Cardiac septum (tissue), 1 donor: ENCODE data around the gene DHRS13. TPM values are rescaled to one million over a fixed set of nuclear protein-coding genes. Genes with fewer than 3 reads are reported as not detected.
A peak's percentile ranks its signal among the peaks of the same experiment; 100 is the strongest.

Experiments
- DNase-seq: peaks from one replicate; pipeline ENCODE4 v3.0.0-alpha.2; 2020; ENCODE audit warnings: low spot score
- intact Hi-C: fragments of 100-400 bp; cut with DNase I; formaldehyde crosslinking; loops from one replicate; pipeline ENCODE4 v1.14.0; 2022
- long read RNA-seq: library from polyadenylated mRNA; unstranded; transcript quantifications from one replicate; pipeline ENCODE4 v2.0.0, GENCODE V29; 2021
- total RNA-seq: library from RNA; stranded (reverse); fragmentation: NEBNext Ultra II Directional; extraction: Animal tissue kit (Norgen Biotek cat#: 25700); gene quantifications from one replicate; pipeline ENCODE4 v1.2.1, GENCODE V29; 2021
- donor health status: DM: no; HTN: no; CAD: no.

Gene DHRS13
- total RNA-seq, result 3.0 TPM
- long read RNA-seq, transcript DHRS13-202 (4 exons, 2,037 nt), result major isoform, 7 of 18 reads
- long read RNA-seq, transcript DHRS13-201 (5 exons, 1,921 nt), result minor isoform, 5 of 18 reads
- long read RNA-seq, partial matches to known transcripts, result 2 of 18 reads
- long read RNA-seq, other reads (novel, unspliced or antisense), result 3 of 18 reads

GRCh38 chr17:28902819-28903545 lies at the start of gene DHRS13:
Gene DHRS13, minus strand, starts transcription at chr17:28903079. Its CDS starts 135 bp downstream, at chr17:28902944.
- peak; percentile 96 for DNase-seq
- intact Hi-C loops, result no loop called here

- peak; percentile 97 for DNase-seq
- intact Hi-C loops, result loop anchor here (1.0 to 5.0 kb wide), 4 partner anchors 225 to 615 kb away; partner anchors contain the start of genes IFT20, NUFIP2, RPL23A and TLCD1
These were observed 49.4 kb upstream of the DHRS13 start for GRCh38 chr17:28951991-28952975.

DNA sequence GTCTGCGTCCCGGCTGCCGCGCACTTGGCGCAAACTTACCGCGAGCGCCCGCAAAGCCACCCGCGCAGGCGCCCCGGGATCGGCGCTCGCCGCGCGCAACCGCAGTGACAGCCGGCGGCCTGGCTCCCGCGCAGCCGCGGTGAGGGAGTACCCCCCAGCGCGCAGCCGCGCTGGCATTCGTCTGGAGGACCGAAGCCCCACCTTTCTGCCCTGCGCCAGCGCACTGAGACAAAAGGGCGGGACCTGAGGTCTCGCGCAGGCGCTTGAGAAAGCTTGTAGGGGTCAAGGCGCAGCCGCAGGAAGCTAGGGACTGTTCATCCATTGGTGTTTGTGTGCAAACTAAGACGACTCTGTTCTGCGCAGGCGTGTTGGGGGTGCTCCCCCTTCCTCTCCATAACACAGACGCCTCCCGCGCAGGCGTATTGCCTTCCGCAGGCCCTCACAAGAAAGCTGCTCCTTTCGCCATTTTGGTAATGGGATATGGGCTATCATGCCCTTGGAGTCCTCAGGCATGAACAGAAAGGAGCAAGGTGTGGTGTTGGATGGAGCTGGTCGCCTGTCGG lies 48.6 kb upstream of the DHRS13 start, which contains the start of gene PHF12:
Gene PHF12, minus strand, starts transcription at position 91 of the 563 bp plus-strand sequence. CDS start 558 bp downstream, outside the sequence.
- DNase-seq, result peak; percentile 100
- intact Hi-C loops, result loop anchor here (1.0 to 5.0 kb wide), 3 partner anchors 232 to 614 kb away; partner anchors contain the start of genes IFT20, NUFIP2, RPL23A and TNFAIP1

GRCh38 chr17:28950752-28951427 lies 48.0 kb upstream of the DHRS13 start:
- intact Hi-C loops, result loop anchor here (1.0 to 5.0 kb wide), 3 partner anchors 232 to 614 kb away; partner anchors contain the start of genes IFT20, NUFIP2, RPL23A and TNFAIP1
- DNase-seq, result no peak

GRCh38 chr17:28950017-28950751 lies 47.3 kb upstream of the DHRS13 start:
- peak; percentile 83 for DNase-seq
- intact Hi-C loops, result loop anchor here (5.0 kb wide), 2 partner anchors 342 to 613 kb away; partner anchors contain the start of genes IFT20, NUFIP2 and TNFAIP1

DNA sequence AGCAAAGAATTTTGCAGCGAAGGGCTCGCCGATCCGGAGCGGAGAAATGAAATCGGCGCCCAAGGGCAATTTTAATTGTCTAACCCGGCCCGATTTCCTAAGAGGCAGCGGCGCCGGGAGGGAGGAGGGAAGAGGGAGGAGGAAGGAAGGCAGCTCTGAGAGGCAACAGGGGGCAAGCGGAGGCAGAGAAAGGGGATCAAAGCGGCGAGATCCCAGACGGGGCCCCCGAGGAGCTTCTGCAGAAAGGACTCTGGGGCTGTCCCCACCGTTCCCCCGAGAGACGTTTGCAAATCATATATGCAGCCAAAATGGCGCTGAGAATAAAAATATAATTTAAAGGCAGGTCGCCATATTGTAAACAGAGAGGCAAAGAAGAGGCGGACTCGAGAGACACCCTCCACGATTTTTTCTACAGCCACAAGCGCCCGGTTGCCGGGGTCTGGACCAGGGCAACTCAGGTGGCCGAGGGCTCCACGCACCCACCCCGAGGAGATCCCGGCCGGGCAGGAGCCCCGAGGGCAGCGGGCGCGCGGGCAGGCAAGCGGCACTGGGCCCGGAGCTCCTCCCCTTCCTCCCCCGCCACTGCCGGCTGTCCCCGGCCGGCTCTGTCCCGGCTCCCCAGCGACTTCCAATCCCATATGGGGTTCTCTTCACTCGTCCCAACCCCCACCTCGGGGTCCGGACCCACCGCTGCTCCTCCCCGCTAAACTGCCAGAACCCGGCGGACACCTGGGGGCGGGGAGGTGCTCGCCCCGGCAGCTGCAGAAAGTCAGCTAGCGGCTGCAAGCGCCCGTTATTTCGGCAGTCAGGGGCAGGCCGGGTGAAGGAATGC lies 46.5 kb upstream of the DHRS13 start:
- intact Hi-C loops, result loop anchor here (2.0 to 5.0 kb wide), 3 partner anchors 53 to 612 kb away; partner anchors contain the start of genes FLOT2, IFT20, NUFIP2 and TNFAIP1
- peak; percentile 91 for DNase-seq

GRCh38 chr17:28948873-28949184 lies 46.0 kb upstream of the DHRS13 start:
- intact Hi-C loops, result loop anchor here (2.0 kb wide), 1 partner anchor 52 kb away; the partner anchor contains the start of gene FLOT2
- DNase-seq, result no peak

DNA sequence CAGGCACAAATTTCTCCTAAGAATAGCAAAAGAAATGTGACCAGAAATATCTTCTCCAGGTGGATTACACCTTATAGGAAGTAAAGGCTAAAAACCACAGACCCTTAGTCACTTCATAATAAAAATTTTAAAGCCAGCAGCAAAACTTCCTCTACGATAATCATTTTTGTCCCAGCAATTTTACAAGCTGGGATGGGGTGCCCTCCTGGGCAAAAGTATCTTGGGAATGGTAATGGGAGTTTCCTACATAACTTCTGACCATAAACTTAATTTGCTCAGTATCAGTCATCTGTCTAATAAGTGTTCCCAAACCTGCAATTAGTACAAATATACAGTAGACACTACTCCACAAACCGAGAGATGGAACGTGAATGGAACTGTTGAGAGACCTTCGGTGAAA lies 45.5 kb upstream of the DHRS13 start:
- intact Hi-C loops, result loop anchor here (2.0 kb wide), 1 partner anchor 52 kb away; the partner anchor contains the start of gene FLOT2
- no peak for DNase-seq

GRCh38 chr17:28947639-28948038 lies 44.8 kb upstream of the DHRS13 start:
- intact Hi-C loops, result loop anchor here (2.0 kb wide), 1 partner anchor 51 kb away; the partner anchor contains the start of gene FLOT2
- DNase-seq, result no peak

DNA sequence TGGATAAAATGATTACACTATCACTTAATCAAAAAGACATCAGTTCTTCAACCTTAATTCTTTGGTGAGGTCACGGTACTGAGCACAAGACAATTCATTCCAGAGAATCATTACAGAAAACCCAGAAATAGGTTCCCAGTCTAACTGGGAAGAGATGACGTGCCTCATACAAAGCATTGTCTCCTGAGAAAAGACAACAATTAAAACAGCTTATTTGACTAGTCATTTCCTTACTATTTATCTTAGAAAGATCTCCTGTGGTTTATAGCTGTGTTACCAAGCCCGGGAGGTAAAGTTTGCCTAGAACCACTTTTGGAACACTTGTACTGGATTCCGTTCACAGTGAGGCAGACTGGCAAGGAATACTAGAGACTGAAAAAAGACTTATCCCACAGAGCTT lies 43.4 kb upstream of the DHRS13 start:
- DNase-seq, result no peak
- intact Hi-C loops, result no loop called here

GRCh38 chr17:28944862-28945741 lies 42.2 kb upstream of the DHRS13 start:
- no peak for DNase-seq
- intact Hi-C loops, result loop anchor here (1.0 kb wide), 1 partner anchor 44 kb away; no protein-coding TSS in a partner anchor

DNA sequence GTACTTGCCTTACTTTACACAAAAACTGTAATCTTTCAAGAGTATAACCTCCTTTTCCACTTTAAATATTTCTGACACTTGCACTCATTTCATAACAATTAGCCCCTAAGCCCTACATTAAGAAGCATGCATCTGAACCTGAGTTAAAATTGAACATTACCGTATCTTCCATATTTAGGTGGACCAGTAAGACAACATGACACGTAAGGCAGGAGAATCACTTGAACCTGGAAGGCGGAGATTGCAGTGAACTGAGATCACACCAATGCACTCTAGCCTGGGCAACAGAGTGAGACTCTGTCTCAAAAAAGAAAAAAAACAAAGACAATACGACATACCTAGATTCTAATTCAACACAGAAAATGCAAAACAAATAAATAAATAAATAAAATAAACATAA lies 41.5 kb upstream of the DHRS13 start:
- DNase-seq, result no peak
- intact Hi-C loops, result no loop called here

GRCh38 chr17:28942925-28943324 lies 40.0 kb upstream of the DHRS13 start:
- no peak for DNase-seq
- intact Hi-C loops, result no loop called here

GRCh38 chr17:28941251-28941650 lies 38.4 kb upstream of the DHRS13 start:
- no peak for DNase-seq
- intact Hi-C loops, result no loop called here

GRCh38 chr17:28940675-28941074 lies 37.8 kb upstream of the DHRS13 start:
- no peak for DNase-seq
- intact Hi-C loops, result no loop called here

- intact Hi-C loops, result no loop called here
- DNase-seq, result no peak
These were observed 37.3 kb upstream of the DHRS13 start for GRCh38 chr17:28940142-28940541.
